HG03442 (cell line): ENCODE results near the gene TIGD6.

Experiments used
- ATAC-seq: cut with Tn5 transposase; IDR thresholded peaks from one replicate; pipeline ENCODE4 v1.9.1; 2021; ENCODE audit warnings: mild to moderate bottlenecking, moderate library complexity; ENCODE audit not compliant: unreplicated experiment

Gene TIGD6

GRCh38 chr5:149981206-149981605 lies 19.2 kb downstream of the TIGD6 start:
- ATAC-seq: no peak

GRCh38 chr5:149979896-149980295 lies 20.6 kb downstream of the TIGD6 start:
- no peak for ATAC-seq

DNA sequence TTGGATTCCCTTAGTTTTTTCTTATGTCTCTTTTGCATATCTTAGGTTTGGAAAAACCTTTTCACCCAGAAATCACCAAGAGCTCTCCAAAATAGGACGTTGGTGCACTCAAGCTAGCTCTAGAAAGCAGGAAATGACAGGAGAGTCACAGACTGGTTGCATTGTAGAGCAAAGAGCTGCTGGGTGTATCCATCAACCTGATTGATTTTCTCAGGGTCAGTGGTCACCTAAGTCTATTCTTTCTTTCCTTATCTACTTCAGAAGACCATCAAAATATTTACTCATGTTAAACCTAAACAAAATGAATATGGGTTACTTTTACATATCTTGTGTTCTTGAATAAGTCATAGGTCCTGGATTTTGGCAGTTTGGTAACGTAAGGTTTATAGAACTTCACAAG lies 25.0 kb downstream of the TIGD6 start:
- ATAC-seq: no peak

- no peak for ATAC-seq
These were observed 31.1 kb downstream of the TIGD6 start for GRCh38 chr5:149969181-149969930.

GRCh38 chr5:149966946-149967345 lies 33.5 kb downstream of the TIGD6 start:
- ATAC-seq: no peak

DNA sequence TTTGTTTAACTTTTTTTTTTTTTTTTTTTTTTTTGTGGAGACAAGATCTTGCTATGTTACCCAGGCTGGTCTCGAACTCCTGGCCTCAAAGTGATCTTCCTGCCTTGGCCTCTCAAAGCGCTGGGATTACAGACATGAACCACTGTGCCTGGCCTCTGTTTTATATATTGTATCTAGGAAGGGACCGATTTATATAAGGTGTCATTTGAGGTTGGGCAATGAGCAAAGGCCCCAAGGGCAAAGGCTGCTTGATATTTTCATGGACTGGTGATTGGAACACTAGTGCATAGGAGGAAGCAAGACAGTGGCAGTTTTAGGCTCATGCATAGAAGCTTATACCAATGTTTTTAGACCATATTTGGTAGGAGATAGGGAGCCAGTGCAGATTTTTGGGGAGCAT lies 36.7 kb downstream of the TIGD6 start:
- ATAC-seq: no peak

DNA sequence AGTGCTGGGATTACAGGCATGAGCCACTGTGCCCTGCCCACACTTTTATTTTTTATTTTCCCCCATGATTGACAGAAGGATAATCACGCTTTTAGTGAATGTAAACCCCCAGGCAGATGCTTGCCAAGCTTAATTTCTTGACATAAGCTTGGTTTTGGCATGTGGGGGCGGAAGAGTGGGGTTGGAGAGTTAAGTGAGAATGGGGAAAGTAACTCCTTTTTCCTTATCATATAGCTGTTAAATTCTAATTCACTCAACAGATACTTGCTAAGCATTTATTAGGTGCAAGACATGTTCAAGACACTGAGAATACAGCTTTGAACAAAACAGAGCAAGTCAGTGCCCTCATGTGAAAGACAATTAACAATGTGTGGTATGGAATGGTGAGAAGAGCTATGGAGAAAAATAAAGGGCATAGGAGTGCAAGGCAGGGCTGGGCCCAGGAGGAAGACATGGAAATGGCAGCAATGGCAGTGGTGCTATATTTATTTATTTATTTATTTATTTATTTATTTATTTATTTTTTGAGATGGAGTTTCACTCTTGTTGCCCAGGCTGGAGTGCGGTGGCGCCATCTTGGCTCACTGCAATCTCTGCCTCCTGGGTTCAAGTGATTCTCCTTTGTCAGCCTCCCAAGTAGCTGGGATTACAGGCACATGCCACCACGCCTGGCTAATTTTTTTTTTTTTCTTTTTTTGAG lies 37.7 kb downstream of the TIGD6 start:
- no peak for ATAC-seq

- ATAC-seq: no peak
These were observed 38.5 kb downstream of the TIGD6 start for GRCh38 chr5:149961957-149962409.

DNA sequence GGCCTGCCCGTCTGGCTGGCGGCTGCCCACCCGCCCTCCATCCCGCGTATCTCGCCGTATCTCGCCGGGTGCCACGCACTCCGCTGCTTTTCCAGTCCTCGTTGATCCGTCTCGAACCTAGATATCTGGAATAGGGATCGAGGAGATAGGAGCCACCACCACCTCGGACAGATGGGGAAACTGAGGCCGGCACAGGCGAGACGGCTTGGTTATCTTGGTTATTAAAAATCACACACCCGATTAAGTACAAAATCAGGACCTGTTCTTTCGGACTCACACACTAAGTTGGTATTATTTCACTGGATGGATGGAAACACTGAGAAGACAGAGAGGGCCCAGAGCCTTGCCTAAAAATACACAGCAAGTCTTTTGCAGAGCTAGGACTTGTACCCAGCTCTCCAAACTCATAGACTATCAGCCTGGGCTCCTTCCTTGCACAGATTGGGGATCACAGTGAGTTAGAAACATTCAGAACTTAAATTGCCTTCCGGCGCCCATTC lies 39.2 kb downstream of the TIGD6 start:
- no peak for ATAC-seq

GRCh38 chr5:149960272-149961185 lies 39.9 kb downstream of the TIGD6 start, which contains the start of gene SLC26A2:
Gene SLC26A2, plus strand, starts transcription at chr5:149960758. Its CDS starts 16,895 bp downstream, at chr5:149977653.
- ATAC-seq: peak; percentile 98

DNA sequence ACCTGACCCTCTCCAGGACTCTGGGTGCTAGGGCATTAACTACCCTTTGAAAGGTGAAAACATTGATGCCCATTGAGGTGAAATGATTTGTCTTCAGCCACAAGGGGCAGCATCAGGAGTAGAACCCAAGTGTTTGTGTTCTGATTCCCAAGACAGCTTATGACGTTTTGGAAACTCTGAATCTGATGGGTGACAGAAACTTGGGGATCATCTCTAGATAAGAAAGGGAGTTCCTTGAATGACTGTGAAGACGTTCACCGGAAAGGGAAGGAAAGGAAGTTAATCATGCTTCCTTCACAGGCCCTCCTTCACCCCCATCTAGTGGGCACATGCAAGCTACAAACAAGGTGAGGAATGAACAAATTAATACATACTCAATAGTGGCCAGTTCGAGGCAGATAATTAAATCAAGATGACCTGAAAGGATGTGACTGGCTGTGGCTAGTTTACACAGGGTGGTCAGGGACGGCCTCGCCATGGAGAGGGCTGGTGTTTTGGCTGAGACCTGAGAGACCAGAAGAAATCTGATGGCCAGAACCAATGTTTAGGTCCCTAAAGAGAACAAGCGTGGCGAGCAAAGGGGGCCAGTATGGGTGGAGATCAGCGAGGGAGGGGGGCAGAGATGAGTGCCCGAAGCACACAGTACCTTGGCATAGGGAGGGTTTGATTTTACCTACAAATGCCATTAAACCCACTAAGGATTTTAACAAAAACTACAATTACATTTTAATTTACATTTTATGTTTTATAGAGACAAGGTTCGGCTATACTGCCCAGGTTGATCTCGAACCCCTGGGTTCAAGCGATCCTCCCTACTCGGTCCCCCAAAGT lies 40.8 kb downstream of the TIGD6 start:
- no peak for ATAC-seq

DNA sequence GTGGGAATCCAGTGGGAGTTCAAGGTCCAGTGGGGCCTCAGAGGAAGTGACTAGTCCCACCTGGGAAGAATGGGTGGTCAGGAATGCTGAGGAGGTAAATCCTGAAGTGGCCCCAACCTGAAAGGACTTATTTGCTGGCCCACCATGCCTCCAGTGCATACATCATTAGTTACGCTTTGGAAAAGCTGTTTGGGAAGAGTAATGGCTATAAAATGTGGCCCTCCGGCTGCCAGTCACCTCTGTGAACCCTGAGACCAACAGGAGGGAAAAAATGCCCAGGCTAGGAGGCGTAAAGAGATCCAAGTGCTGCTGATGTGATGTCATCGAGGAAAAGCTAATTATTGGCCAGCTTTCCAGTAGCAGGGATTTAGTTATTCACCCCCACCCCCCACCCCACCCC lies 42.6 kb downstream of the TIGD6 start:
- no peak for ATAC-seq

DNA sequence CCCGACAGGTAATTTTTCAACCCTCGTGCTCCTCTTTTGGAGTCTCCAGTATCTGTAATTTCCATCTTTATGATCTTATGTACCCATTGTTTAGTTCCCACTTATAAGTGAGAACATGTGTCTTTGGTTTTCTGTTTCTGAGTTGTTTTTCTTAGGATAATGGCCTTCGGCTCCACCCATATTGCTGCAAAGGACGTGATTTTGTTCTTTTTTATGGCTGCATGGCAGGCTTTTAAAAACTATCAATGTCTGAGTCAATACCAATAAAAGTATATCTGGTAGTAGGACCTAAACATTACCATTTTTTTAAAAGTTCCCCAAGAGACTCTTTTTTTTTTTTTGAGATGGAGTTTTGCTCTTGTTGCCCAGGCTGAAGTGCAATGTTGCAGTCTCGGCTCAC lies 43.8 kb downstream of the TIGD6 start:
- no peak for ATAC-seq

DNA sequence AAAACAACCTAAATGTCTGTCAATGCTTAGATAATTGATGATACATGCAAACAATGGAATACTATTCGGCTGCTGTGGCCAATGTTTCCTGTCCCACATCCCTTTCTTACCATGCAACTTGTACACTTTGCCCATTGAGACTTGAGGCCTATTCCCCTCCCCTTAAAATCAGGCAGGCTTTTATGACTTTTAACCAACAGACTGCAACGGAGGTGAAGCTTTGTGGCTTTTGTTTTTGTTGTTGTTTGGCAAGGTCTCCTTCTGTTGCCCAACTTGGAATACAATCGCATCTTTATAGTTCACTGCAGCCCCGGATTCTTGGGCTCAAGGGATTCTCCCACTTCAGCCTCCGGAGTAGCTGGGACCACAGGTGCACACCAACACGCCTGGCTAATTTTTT lies 45.7 kb downstream of the TIGD6 start:
- no peak for ATAC-seq

- ATAC-seq: no peak
These were observed 46.9 kb downstream of the TIGD6 start for GRCh38 chr5:149953436-149954121.

GRCh38 chr5:149951138-149951749 lies 49.2 kb downstream of the TIGD6 start:
- ATAC-seq: no peak

DNA sequence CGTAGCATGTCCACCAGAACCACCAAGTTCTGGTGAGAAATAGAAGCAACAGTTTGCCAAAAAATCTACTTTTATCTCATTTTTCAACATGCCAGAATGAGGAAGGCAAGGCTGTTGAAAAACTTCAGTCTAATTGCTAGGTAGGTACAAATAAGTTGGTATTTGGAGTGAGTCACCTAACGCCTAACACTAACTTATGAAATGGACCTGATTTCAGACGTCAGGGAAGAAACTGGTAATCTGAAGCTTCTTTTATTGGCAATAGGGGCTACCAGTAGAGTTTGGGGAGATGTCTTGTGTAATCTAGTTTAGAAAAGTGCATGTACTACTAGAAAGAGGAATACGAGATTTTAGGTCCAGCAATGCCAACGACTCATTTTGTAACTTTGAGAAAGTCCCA lies 51.5 kb downstream of the TIGD6 start:
- no peak for ATAC-seq

DNA sequence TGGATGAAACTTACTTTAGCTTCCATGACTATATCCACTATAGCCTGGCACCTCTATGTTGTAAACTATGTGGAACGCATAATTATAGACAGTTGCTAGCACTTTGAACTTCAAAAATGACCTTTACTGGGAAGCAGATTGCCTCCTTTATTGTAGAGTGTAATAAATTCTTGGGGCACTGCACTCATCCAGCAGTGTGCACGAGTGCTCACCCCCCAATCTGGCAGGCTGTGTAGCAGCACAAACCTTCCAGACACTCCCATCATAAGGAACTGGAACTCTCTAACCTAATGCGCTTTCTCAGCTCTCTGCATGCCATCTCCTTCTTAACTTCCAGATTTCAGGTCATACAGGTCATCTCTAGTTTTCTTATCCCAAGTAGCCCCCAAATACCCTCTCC lies 54.3 kb downstream of the TIGD6 start:
- no peak for ATAC-seq

- ATAC-seq: no peak
These were observed 55.8 kb downstream of the TIGD6 start, which contains the start of gene PDE6A for GRCh38 chr5:149944666-149945065. Gene PDE6A, minus strand, starts transcription at chr5:149944793. Its CDS starts 120 bp downstream, at chr5:149944673.
